ENCODE measurements around the gene INTS12.

Gene INTS12

GRCh38 chr4:105662935-105663675 lies 45.4 kb downstream of the INTS12 start:
- DNase-seq (ENCODE audit: extremely low read depth, low read depth): no peak
- TF ChIP-seq, protein P1, sequence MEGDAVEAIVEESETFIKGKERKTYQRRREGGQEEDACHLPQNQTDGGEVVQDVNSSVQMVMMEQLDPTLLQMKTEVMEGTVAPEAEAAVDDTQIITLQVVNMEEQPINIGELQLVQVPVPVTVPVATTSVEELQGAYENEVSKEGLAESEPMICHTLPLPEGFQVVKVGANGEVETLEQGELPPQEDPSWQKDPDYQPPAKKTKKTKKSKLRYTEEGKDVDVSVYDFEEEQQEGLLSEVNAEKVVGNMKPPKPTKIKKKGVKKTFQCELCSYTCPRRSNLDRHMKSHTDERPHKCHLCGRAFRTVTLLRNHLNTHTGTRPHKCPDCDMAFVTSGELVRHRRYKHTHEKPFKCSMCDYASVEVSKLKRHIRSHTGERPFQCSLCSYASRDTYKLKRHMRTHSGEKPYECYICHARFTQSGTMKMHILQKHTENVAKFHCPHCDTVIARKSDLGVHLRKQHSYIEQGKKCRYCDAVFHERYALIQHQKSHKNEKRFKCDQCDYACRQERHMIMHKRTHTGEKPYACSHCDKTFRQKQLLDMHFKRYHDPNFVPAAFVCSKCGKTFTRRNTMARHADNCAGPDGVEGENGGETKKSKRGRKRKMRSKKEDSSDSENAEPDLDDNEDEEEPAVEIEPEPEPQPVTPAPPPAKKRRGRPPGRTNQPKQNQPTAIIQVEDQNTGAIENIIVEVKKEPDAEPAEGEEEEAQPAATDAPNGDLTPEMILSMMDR (IDR thresholded peaks at IDR 0.05; ENCODE audit: low read depth, low read length, missing control alignments): no peak
- H3K4me3 ChIP-seq (replicated peaks; ENCODE audit: low read depth, low read length): no peak overlapping the region

DNA sequence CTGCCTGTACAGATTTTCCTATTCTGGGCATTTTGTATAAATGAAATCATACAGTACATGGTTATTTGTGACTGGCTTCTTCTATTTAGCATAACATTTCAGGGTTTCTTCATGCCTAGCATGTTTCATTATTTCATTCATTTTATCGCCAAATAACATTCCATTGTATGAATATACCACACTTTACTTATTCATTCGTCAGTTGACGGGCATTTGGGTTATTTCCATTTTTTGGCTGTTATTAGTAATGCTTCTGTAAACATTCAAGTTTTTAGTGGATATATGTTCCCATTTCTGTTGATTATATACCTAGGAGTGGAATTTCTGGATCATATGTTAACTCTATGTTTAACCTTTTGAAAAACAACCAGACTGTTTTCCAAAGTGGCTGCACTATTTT lies 47.5 kb downstream of the INTS12 start:
- no peak overlapping the region for H3K4me3 ChIP-seq (replicated peaks; ENCODE audit: low read depth, low read length)
- DNase-seq (ENCODE audit: extremely low read depth, low read depth): no peak
- TF ChIP-seq, protein P1 (IDR thresholded peaks at IDR 0.05; ENCODE audit: low read depth, low read length, missing control alignments): no peak

DNA sequence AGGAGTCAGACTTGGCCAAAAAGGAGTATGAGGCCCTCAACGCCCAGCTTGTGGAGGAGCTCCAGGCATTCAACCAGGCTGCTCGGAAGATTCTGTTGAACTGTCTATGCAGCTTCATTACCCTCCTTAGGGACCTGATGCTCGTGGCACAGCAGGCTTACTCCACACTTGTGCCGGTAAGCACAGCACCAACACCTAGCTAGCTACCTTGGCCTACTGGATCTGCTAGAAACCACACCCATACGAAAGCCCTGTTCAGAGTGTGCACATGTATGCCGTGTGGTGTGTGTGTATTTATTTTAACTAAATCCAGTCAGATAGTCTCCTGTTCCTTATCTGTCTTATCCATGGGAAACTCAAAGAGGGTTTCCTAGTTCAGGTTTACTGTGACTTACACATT lies 49.3 kb downstream of the INTS12 start:
- TF ChIP-seq, protein P1 (IDR thresholded peaks at IDR 0.05; ENCODE audit: low read depth, low read length, missing control alignments): no peak
- DNase-seq (ENCODE audit: extremely low read depth, low read depth): no peak

GRCh38 chr4:105657117-105657765 lies 51.2 kb downstream of the INTS12 start:
- TF ChIP-seq, protein P1 (IDR thresholded peaks at IDR 0.05; ENCODE audit: low read depth, low read length, missing control alignments): no peak
- no peak for DNase-seq (ENCODE audit: extremely low read depth, low read depth)
- no peak overlapping the region for H3K4me3 ChIP-seq (replicated peaks; ENCODE audit: low read depth, low read length)

More for the DNA sequence above, 49.3 kb downstream of the INTS12 start:
- H3K4me3 ChIP-seq (replicated peaks; ENCODE audit: low read depth, low read length): no peak overlapping the region

GRCh38 chr4:105652286-105652888 lies 56.1 kb downstream of the INTS12 start:
- no peak for DNase-seq (ENCODE audit: extremely low read depth, low read depth)
- no peak overlapping the region for H3K4me3 ChIP-seq (replicated peaks; ENCODE audit: low read depth, low read length)
- TF ChIP-seq, protein P1 (IDR thresholded peaks at IDR 0.05; ENCODE audit: low read depth, low read length, missing control alignments): no peak

- no peak overlapping the region for H3K4me3 ChIP-seq (replicated peaks; ENCODE audit: low read depth, low read length)
- TF ChIP-seq, protein P1 (IDR thresholded peaks at IDR 0.05; ENCODE audit: low read depth, low read length, missing control alignments): no peak
- DNase-seq (ENCODE audit: extremely low read depth, low read depth): no peak
Measured at GRCh38 chr4:105651884-105652283, 56.6 kb downstream of the INTS12 start.
